Measurements from ENCODE around the gene ERFE.

ERFE gene

GRCh38 chr2:238124488-238125126 lies 34.2 kb upstream of the ERFE start:
- Histone ChIP-seq H3K4me1 (ENCODE audit: control insufficient read depth in 2 of 2, insufficient read depth in 1 of 2, low read depth in 1 of 2, low read length in 2 of 2) (peaks cover 4 to 15% of the 10 kb centered on the region in 2 donors), H4K8ac (ENCODE audit: low read depth, low read length) (peak overlapping the region; percentile 50), H2AK5ac (ENCODE audit: low read depth, low read length) (peak overlapping the region; percentile 46), H3K27me3 (ENCODE audit: control insufficient read depth in 3 of 3, insufficient read depth in 3 of 3, low read depth in 1 of 3, low read length in 3 of 3) (peaks cover 0 to 10% (median 0%) of the 10 kb centered on the region in 3 experiments), H3K36me3 (replicated peaks in 1 of 2; ENCODE audit: control insufficient read depth in 2 of 2, insufficient read depth in 2 of 2, low read length in 2 of 2) (peaks cover 0 to 2% of the 10 kb centered on the region in 2 donors), H3K4me2 (ENCODE audit: insufficient read depth, low read length, poor library complexity, severe bottlenecking) (no peak overlapping the region), H2AFZ (ENCODE audit: low read length) (no peak overlapping the region), H2BK120ac (ENCODE audit: low read depth, low read length) (no peak overlapping the region), H2BK12ac (ENCODE audit: low read length) (peak overlapping the region; percentile 41), H3K79me1 (ENCODE audit: low read depth, low read length) (peaks cover 6% of the 10 kb centered on the region), H4K91ac (ENCODE audit: low read depth, low read length, poor library complexity) (peak overlapping the region; percentile 83), H3K9me3 (replicated peaks in 1 of 2; ENCODE audit: control insufficient read depth in 2 of 2, insufficient read depth in 1 of 2, low read depth in 1 of 2, low read length in 2 of 2) (peaks cover 0 to 5% of the 10 kb centered on the region in 2 donors), H3K4me3 (ENCODE audit: low read length in 2 of 2) (peak overlapping the region in 1 of 2 donors; percentile 52), H3K4ac (ENCODE audit: low read length) (no peak overlapping the region), H3K9ac (ENCODE audit: low read depth, low read length, poor library complexity) (no peak overlapping the region), H3K14ac (ENCODE audit: low read length) (peak overlapping the region; percentile 92), H3K18ac (ENCODE audit: low read length) (peak overlapping the region; percentile 58), H3K23ac (ENCODE audit: low read depth, low read length, poor library complexity) (peak overlapping the region; percentile 62), H2BK5ac (ENCODE audit: low read length) (no peak overlapping the region), H2BK15ac (ENCODE audit: low read length) (no peak overlapping the region), H3K27ac (replicated peaks; ENCODE audit: low read length) (no peak overlapping the region)
- no peak for DNase-seq (ENCODE audit: low spot score)
- no CpG with 5 or more reads among the region's 19 CpGs for WGBS, 2 donors (ENCODE audit: extremely low coverage in 2 of 2, insufficient read length in 2 of 2, insufficient replicate concordance in 1 of 2)

- no peak overlapping the region for H2BK15ac ChIP-seq (ENCODE audit: low read length)
- H3K27me3 ChIP-seq (ENCODE audit: control insufficient read depth in 3 of 3, insufficient read depth in 3 of 3, low read depth in 1 of 3, low read length in 3 of 3): peaks cover 0 to 3% (median 0%) of the 10 kb centered on the region in 3 experiments
- peaks cover 6% of the 10 kb centered on the region for H3K79me1 ChIP-seq (ENCODE audit: low read depth, low read length)
- H4K8ac ChIP-seq (ENCODE audit: low read depth, low read length): peak overlapping the region; percentile 58
- peak overlapping the region; percentile 63 for H2AK5ac ChIP-seq (ENCODE audit: low read depth, low read length)
- H3K4me2 ChIP-seq (ENCODE audit: insufficient read depth, low read length, poor library complexity, severe bottlenecking): no peak overlapping the region
- DNase-seq (ENCODE audit: low spot score): no peak
- H3K18ac ChIP-seq (ENCODE audit: low read length): peak overlapping the region; percentile 91
- peaks cover 4 to 11% of the 10 kb centered on the region in 2 donors for H3K4me1 ChIP-seq (ENCODE audit: control insufficient read depth in 2 of 2, insufficient read depth in 1 of 2, low read depth in 1 of 2, low read length in 2 of 2)
- peaks cover 0 to 2% of the 10 kb centered on the region in 2 donors for H3K36me3 ChIP-seq (replicated peaks in 1 of 2; ENCODE audit: control insufficient read depth in 2 of 2, insufficient read depth in 2 of 2, low read length in 2 of 2)
- H2BK5ac ChIP-seq (ENCODE audit: low read length): no peak overlapping the region
- H2BK120ac ChIP-seq (ENCODE audit: low read depth, low read length): no peak overlapping the region
- H3K23ac ChIP-seq (ENCODE audit: low read depth, low read length, poor library complexity): no peak overlapping the region
- H4K91ac ChIP-seq (ENCODE audit: low read depth, low read length, poor library complexity): peak overlapping the region; percentile 56
- WGBS, 2 donors (ENCODE audit: extremely low coverage in 2 of 2, insufficient read length in 2 of 2, insufficient replicate concordance in 1 of 2): no CpG with 5 or more reads among the region's 20 CpGs
- no peak overlapping the region for H3K14ac ChIP-seq (ENCODE audit: low read length)
- H2AFZ ChIP-seq (ENCODE audit: low read length): no peak overlapping the region
- H2BK12ac ChIP-seq (ENCODE audit: low read length): peak overlapping the region; percentile 69
- no peak overlapping the region for H3K4me3 ChIP-seq (ENCODE audit: low read length in 2 of 2)
- no peak overlapping the region for H3K27ac ChIP-seq (replicated peaks; ENCODE audit: low read length)
- peaks cover 0 to 5% of the 10 kb centered on the region in 2 donors for H3K9me3 ChIP-seq (replicated peaks in 1 of 2; ENCODE audit: control insufficient read depth in 2 of 2, insufficient read depth in 1 of 2, low read depth in 1 of 2, low read length in 2 of 2)
- H3K9ac ChIP-seq (ENCODE audit: low read depth, low read length, poor library complexity): no peak overlapping the region
- H3K4ac ChIP-seq (ENCODE audit: low read length): no peak overlapping the region
Measured at GRCh38 chr2:238125127-238125885, 33.5 kb upstream of the ERFE start.

GRCh38 chr2:238126338-238126737 lies 32.4 kb upstream of the ERFE start:
- Histone ChIP-seq H3K79me1 (ENCODE audit: low read depth, low read length) (peaks cover 8% of the 10 kb centered on the region), H2BK15ac (ENCODE audit: low read length) (no peak overlapping the region), H3K4me1 (ENCODE audit: control insufficient read depth in 2 of 2, insufficient read depth in 1 of 2, low read depth in 1 of 2, low read length in 2 of 2) (peaks cover 2 to 5% of the 10 kb centered on the region in 2 donors), H3K27me3 (ENCODE audit: control insufficient read depth in 3 of 3, insufficient read depth in 3 of 3, low read depth in 1 of 3, low read length in 3 of 3) (peaks cover 0 to 3% (median 0%) of the 10 kb centered on the region in 3 experiments), H3K4ac (ENCODE audit: low read length) (no peak overlapping the region), H3K4me2 (ENCODE audit: insufficient read depth, low read length, poor library complexity, severe bottlenecking) (no peak overlapping the region), H3K14ac (ENCODE audit: low read length) (no peak overlapping the region), H2BK5ac (ENCODE audit: low read length) (no peak overlapping the region), H2BK12ac (ENCODE audit: low read length) (peak overlapping the region; percentile 14), H3K9ac (ENCODE audit: low read depth, low read length, poor library complexity) (no peak overlapping the region), H4K8ac (ENCODE audit: low read depth, low read length) (no peak overlapping the region), H2AK5ac (ENCODE audit: low read depth, low read length) (no peak overlapping the region), H2AFZ (ENCODE audit: low read length) (no peak overlapping the region), H3K36me3 (replicated peaks in 1 of 2; ENCODE audit: control insufficient read depth in 2 of 2, insufficient read depth in 2 of 2, low read length in 2 of 2) (peaks cover 0 to 2% of the 10 kb centered on the region in 2 donors), H2BK120ac (ENCODE audit: low read depth, low read length) (no peak overlapping the region), H3K23ac (ENCODE audit: low read depth, low read length, poor library complexity) (no peak overlapping the region), H3K4me3 (ENCODE audit: low read length in 2 of 2) (no peak overlapping the region), H3K18ac (ENCODE audit: low read length) (no peak overlapping the region), H4K91ac (ENCODE audit: low read depth, low read length, poor library complexity) (no peak overlapping the region), H3K9me3 (replicated peaks in 1 of 2; ENCODE audit: control insufficient read depth in 2 of 2, insufficient read depth in 1 of 2, low read depth in 1 of 2, low read length in 2 of 2) (peaks cover 0 to 5% of the 10 kb centered on the region in 2 donors), H3K27ac (replicated peaks; ENCODE audit: low read length) (no peak overlapping the region)
- no CpG with 5 or more reads among the region's 2 CpGs for WGBS, 2 donors (ENCODE audit: extremely low coverage in 2 of 2, insufficient read length in 2 of 2, insufficient replicate concordance in 1 of 2)
- no peak for DNase-seq (ENCODE audit: low spot score)

GRCh38 chr2:238126775-238127164 lies 32.0 kb upstream of the ERFE start:
- Histone ChIP-seq H3K23ac (ENCODE audit: low read depth, low read length, poor library complexity) (no peak overlapping the region), H3K4me3 (ENCODE audit: low read length in 2 of 2) (no peak overlapping the region), H3K14ac (ENCODE audit: low read length) (no peak overlapping the region), H4K91ac (ENCODE audit: low read depth, low read length, poor library complexity) (no peak overlapping the region), H3K4ac (ENCODE audit: low read length) (no peak overlapping the region), H3K9me3 (replicated peaks in 1 of 2; ENCODE audit: control insufficient read depth in 2 of 2, insufficient read depth in 1 of 2, low read depth in 1 of 2, low read length in 2 of 2) (peaks cover 0 to 5% of the 10 kb centered on the region in 2 donors), H3K18ac (ENCODE audit: low read length) (no peak overlapping the region), H2BK120ac (ENCODE audit: low read depth, low read length) (no peak overlapping the region), H2BK5ac (ENCODE audit: low read length) (no peak overlapping the region), H3K36me3 (replicated peaks in 1 of 2; ENCODE audit: control insufficient read depth in 2 of 2, insufficient read depth in 2 of 2, low read length in 2 of 2) (peaks cover 0 to 2% of the 10 kb centered on the region in 2 donors), H3K4me1 (ENCODE audit: control insufficient read depth in 2 of 2, insufficient read depth in 1 of 2, low read depth in 1 of 2, low read length in 2 of 2) (peaks cover 2 to 5% of the 10 kb centered on the region in 2 donors), H3K9ac (ENCODE audit: low read depth, low read length, poor library complexity) (peak overlapping the region; percentile 27), H3K27me3 (ENCODE audit: control insufficient read depth in 3 of 3, insufficient read depth in 3 of 3, low read depth in 1 of 3, low read length in 3 of 3) (peaks cover 0 to 3% (median 0%) of the 10 kb centered on the region in 3 experiments), H3K4me2 (ENCODE audit: insufficient read depth, low read length, poor library complexity, severe bottlenecking) (no peak overlapping the region), H3K79me1 (ENCODE audit: low read depth, low read length) (peaks cover 8% of the 10 kb centered on the region), H3K27ac (replicated peaks; ENCODE audit: low read length) (no peak overlapping the region), H2AK5ac (ENCODE audit: low read depth, low read length) (no peak overlapping the region), H4K8ac (ENCODE audit: low read depth, low read length) (no peak overlapping the region), H2BK12ac (ENCODE audit: low read length) (no peak overlapping the region), H2AFZ (ENCODE audit: low read length) (peak overlapping the region; percentile 81), H2BK15ac (ENCODE audit: low read length) (no peak overlapping the region)
- no peak for DNase-seq (ENCODE audit: low spot score)
- WGBS, 2 donors (ENCODE audit: extremely low coverage in 2 of 2, insufficient read length in 2 of 2, insufficient replicate concordance in 1 of 2): no CpG with 5 or more reads among the region's 2 CpGs
